HepG2 (cell line): ENCODE data around the gene ZDHHC24. TPM values are rescaled to one million over a fixed set of nuclear protein-coding genes. Genes with fewer than 3 reads are reported as not detected.
A peak's percentile ranks its signal among the peaks of the same experiment; 100 is the strongest.

Experiments used
- ARNTL ChIP-seq: sonication (generic); formaldehyde crosslinking; IDR thresholded peaks from 2 replicates; pipeline ENCODE4 v1.4.0; 2020; ENCODE audit warnings: mild to moderate bottlenecking, missing genetic modification reagents
- BRD4 ChIP-seq: sonication (generic); formaldehyde crosslinking; IDR thresholded peaks from 2 replicates; pipeline ENCODE4 v1.4.0; 2020; ENCODE audit warnings: missing genetic modification reagents
- CENPT ChIP-seq: sonication (generic); formaldehyde crosslinking; IDR thresholded peaks from 2 replicates; pipeline ENCODE4 v1.8.0; 2022; ENCODE audit warnings: low read depth, mild to moderate bottlenecking, moderate library complexity, missing genetic modification reagents
- ELF4 ChIP-seq: sonication (generic); formaldehyde crosslinking; IDR thresholded peaks from 2 replicates; pipeline ENCODE4 v1.5.0; 2020; ENCODE audit warnings: missing genetic modification reagents, mild to moderate bottlenecking, moderate library complexity, borderline replicate concordance
- FOXA3 ChIP-seq: IDR thresholded peaks from 2 replicates; pipeline ENCODE4 v1.6.1; 2016; ENCODE audit warnings: missing genetic modification reagents, missing compliant biosample characterization
- PPARG ChIP-seq: conservative IDR thresholded peaks from 2 replicates; pipeline ENCODE4 v1.6.1; 2016; ENCODE audit warnings: missing biosample characterization, missing genetic modification reagents
- RELA ChIP-seq: sonication (generic); formaldehyde crosslinking; IDR thresholded peaks from 2 replicates; pipeline ENCODE4 v1.4.0; 2020; ENCODE audit warnings: missing genetic modification reagents
- SP5 ChIP-seq: IDR thresholded peaks from 2 replicates; pipeline ENCODE4 v1.6.1; 2016; ENCODE audit warnings: low read depth, borderline replicate concordance
- SUZ12 ChIP-seq: fragments of 150-350 bp; IDR thresholded peaks from 2 replicates; pipeline ENCODE4 v1.6.1; 2014; ENCODE audit warnings: low read depth, low read length
- TBX3 ChIP-seq: fragments of 450-650 bp; IDR thresholded peaks from 2 replicates; pipeline ENCODE4 v1.6.1; 2017; ENCODE audit warnings: antibody characterized with exemption, mild to moderate bottlenecking, inconsistent platforms, borderline replicate concordance
- ZFX ChIP-seq: sonication (generic); formaldehyde crosslinking; IDR thresholded peaks from 2 replicates; pipeline ENCODE4 v1.4.0; 2020; ENCODE audit warnings: mild to moderate bottlenecking, low read depth, missing genetic modification reagents, moderate library complexity
- ZNF136 ChIP-seq: sonication (generic); formaldehyde crosslinking; IDR thresholded peaks from 2 replicates; pipeline ENCODE4 v1.8.1; 2022; ENCODE audit warnings: low read depth, mild to moderate bottlenecking, moderate library complexity, missing genetic modification reagents
- ZNF207 ChIP-seq: fragments of 450-650 bp; IDR thresholded peaks from 2 replicates; pipeline ENCODE4 v1.6.1; 2016; ENCODE audit warnings: antibody characterized with exemption, borderline replicate concordance
- ZNF282 ChIP-seq: fragments of 450-650 bp; IDR thresholded peaks from 2 replicates; pipeline ENCODE4 v1.6.1; 2018; ENCODE audit not compliant: partially characterized antibody
- ZNF460 ChIP-seq: sonication (generic); formaldehyde crosslinking; IDR thresholded peaks from 2 replicates; pipeline ENCODE4 v1.5.1; 2020; ENCODE audit warnings: missing genetic modification reagents, mild to moderate bottlenecking, borderline replicate concordance
- ZNF530 ChIP-seq: sonication (generic); formaldehyde crosslinking; IDR thresholded peaks from 2 replicates; pipeline ENCODE4 v1.5.0; 2020; ENCODE audit warnings: low read depth, mild to moderate bottlenecking, missing genetic modification reagents
- ZNF616 ChIP-seq: sonication (generic); formaldehyde crosslinking; IDR thresholded peaks from 2 replicates; pipeline ENCODE4 v1.5.0; 2020; ENCODE audit warnings: low read depth, mild to moderate bottlenecking, missing genetic modification reagents
- ZSCAN30 ChIP-seq: sonication (generic); formaldehyde crosslinking; IDR thresholded peaks from 2 replicates; pipeline ENCODE4 v1.5.0; 2020; ENCODE audit warnings: mild to moderate bottlenecking, missing genetic modification reagents
- ZSCAN9 ChIP-seq: IDR thresholded peaks from 2 replicates; pipeline ENCODE4 v1.6.1; 2016; ENCODE audit warnings: borderline replicate concordance
- polyA plus RNA-seq, 8 experiments: library from polyadenylated mRNA; depleted of rRNA in 3 of 8; stranded (reverse) in 7 of 8; unstranded in 1 of 8; fragments of >200 nt; fragmentation: Illumina TruSeq in 4 of 8; extraction: Trizol in 4 of 8; gene quantifications; 2 replicates each; pipeline versions ENCODE4 v1.2.1 to v1.2.3, GENCODE V29; 2011 to 2016; ENCODE audit warnings: low read depth in 4 of 8, missing spikeins in 1 of 8, mixed read lengths in 1 of 8; ENCODE audit not compliant: insufficient read depth in 1 of 8
- total RNA-seq, 5 experiments: library from RNA; depleted of rRNA; stranded (reverse); fragments of >200 nt; fragmentation: Illumina TruSeq; extraction: Trizol; gene quantifications; 2 replicates each; pipeline ENCODE4 v1.2.3, GENCODE V29; 2016; ENCODE audit warnings: low read depth in 1 of 5
- TF ChIP-seq, protein P1 (sequence below): sonication (generic); formaldehyde crosslinking; IDR thresholded peaks from 2 replicates; pipeline ENCODE4 v1.4.0; 2020; ENCODE audit warnings: missing genetic modification reagents
- TF ChIP-seq, protein P2 (sequence below): sonication (generic); formaldehyde crosslinking; IDR thresholded peaks from 2 replicates; pipeline ENCODE4 v1.5.0; 2020; ENCODE audit warnings: mild to moderate bottlenecking, missing genetic modification reagents
- TF ChIP-seq, protein P3 (sequence below): sonication (generic); formaldehyde crosslinking; IDR thresholded peaks from 2 replicates; pipeline ENCODE4 v1.5.0; 2020; ENCODE audit warnings: missing genetic modification reagents
- TF ChIP-seq, protein P4 (sequence below): sonication (generic); formaldehyde crosslinking; IDR thresholded peaks from 2 replicates; pipeline ENCODE4 v1.4.0; 2020; ENCODE audit warnings: missing genetic modification reagents

The ZDHHC24 gene
- total and polyA plus RNA-seq, 2 of the 13 experiments (the other 11 are each of a cell fraction or from before 2014, with no cell fraction given): 4.3 TPM

DNA sequence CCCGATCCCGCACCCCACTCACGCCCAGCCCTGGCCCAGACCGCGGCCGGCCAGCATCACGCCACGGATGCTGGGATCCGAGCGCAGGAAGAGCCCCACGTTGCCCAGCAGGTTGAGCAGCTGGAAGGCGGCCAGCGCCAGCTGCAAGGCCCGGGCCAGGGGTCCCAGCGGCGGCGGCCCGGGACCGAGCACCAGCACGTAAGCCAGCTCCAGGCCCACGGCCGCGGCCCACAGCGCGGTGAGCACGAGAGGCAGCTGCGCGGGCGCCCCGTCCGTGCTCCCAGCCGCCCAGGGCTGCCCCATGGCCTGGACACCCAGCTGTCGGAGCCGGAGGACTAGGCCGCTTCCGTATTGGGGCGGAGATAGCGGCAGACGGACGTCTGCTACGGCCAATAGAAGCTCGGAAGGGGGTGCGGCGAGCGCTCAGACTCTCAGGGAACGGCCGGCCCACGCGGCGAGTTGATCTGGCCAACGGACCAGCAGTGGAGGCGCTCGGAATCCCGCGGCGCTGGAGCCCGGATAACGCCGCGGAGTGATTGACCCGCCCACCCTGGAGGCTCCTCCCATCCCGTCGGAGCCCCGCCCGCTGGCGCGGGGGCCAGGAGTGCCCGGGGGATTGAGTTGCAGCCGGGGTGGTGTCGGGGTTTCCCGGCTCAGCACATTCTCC is at the start of gene ZDHHC24 (continued):
- TF ChIP-seq, protein P1, sequence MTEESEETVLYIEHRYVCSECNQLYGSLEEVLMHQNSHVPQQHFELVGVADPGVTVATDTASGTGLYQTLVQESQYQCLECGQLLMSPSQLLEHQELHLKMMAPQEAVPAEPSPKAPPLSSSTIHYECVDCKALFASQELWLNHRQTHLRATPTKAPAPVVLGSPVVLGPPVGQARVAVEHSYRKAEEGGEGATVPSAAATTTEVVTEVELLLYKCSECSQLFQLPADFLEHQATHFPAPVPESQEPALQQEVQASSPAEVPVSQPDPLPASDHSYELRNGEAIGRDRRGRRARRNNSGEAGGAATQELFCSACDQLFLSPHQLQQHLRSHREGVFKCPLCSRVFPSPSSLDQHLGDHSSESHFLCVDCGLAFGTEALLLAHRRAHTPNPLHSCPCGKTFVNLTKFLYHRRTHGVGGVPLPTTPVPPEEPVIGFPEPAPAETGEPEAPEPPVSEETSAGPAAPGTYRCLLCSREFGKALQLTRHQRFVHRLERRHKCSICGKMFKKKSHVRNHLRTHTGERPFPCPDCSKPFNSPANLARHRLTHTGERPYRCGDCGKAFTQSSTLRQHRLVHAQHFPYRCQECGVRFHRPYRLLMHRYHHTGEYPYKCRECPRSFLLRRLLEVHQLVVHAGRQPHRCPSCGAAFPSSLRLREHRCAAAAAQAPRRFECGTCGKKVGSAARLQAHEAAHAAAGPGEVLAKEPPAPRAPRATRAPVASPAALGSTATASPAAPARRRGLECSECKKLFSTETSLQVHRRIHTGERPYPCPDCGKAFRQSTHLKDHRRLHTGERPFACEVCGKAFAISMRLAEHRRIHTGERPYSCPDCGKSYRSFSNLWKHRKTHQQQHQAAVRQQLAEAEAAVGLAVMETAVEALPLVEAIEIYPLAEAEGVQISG (CRISPR knock-in tag): peak; percentile 66
- TF ChIP-seq ZNF530 (no peak), FOXA3 (CRISPR knock-in tag) (no peak), PPARG (CRISPR knock-in tag) (0 out of 2 replicates have a peak, but pooled peaks have one; percentile 10), ZSCAN30 (CRISPR knock-in tag) (no peak), ARNTL (peak; percentile 72), SUZ12 (no peak), TBX3 (no peak), ZNF616 (CRISPR knock-in tag) (no peak), ZFX (CRISPR knock-in tag) (peak; percentile 99), ZNF136 (no peak), CENPT (CRISPR knock-in tag) (no peak), RELA (CRISPR knock-in tag) (no peak), ELF4 (peak; percentile 67; the same call in 1 of the 2 replicates), ZNF207 (no peak), ZNF460 (CRISPR knock-in tag) (no peak), SP5 (CRISPR knock-in tag) (peak; percentile 24; the same call in 1 of the 2 replicates), BRD4 (CRISPR knock-in tag) (peak; percentile 58; the same call in 1 of the 2 replicates), ZNF282 (no peak), ZSCAN9 (CRISPR knock-in tag) (no peak)
- TF ChIP-seq, protein P2, sequence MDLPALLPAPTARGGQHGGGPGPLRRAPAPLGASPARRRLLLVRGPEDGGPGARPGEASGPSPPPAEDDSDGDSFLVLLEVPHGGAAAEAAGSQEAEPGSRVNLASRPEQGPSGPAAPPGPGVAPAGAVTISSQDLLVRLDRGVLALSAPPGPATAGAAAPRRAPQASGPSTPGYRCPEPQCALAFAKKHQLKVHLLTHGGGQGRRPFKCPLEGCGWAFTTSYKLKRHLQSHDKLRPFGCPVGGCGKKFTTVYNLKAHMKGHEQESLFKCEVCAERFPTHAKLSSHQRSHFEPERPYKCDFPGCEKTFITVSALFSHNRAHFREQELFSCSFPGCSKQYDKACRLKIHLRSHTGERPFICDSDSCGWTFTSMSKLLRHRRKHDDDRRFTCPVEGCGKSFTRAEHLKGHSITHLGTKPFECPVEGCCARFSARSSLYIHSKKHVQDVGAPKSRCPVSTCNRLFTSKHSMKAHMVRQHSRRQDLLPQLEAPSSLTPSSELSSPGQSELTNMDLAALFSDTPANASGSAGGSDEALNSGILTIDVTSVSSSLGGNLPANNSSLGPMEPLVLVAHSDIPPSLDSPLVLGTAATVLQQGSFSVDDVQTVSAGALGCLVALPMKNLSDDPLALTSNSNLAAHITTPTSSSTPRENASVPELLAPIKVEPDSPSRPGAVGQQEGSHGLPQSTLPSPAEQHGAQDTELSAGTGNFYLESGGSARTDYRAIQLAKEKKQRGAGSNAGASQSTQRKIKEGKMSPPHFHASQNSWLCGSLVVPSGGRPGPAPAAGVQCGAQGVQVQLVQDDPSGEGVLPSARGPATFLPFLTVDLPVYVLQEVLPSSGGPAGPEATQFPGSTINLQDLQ: 0 out of 2 replicates have a peak, but pooled peaks have one; percentile 76
- TF ChIP-seq, protein P3, sequence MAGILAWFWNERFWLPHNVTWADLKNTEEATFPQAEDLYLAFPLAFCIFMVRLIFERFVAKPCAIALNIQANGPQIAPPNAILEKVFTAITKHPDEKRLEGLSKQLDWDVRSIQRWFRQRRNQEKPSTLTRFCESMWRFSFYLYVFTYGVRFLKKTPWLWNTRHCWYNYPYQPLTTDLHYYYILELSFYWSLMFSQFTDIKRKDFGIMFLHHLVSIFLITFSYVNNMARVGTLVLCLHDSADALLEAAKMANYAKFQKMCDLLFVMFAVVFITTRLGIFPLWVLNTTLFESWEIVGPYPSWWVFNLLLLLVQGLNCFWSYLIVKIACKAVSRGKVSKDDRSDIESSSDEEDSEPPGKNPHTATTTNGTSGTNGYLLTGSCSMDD (CRISPR knock-in tag): no peak; the same call in 1 of the 2 replicates
- TF ChIP-seq, protein P4, sequence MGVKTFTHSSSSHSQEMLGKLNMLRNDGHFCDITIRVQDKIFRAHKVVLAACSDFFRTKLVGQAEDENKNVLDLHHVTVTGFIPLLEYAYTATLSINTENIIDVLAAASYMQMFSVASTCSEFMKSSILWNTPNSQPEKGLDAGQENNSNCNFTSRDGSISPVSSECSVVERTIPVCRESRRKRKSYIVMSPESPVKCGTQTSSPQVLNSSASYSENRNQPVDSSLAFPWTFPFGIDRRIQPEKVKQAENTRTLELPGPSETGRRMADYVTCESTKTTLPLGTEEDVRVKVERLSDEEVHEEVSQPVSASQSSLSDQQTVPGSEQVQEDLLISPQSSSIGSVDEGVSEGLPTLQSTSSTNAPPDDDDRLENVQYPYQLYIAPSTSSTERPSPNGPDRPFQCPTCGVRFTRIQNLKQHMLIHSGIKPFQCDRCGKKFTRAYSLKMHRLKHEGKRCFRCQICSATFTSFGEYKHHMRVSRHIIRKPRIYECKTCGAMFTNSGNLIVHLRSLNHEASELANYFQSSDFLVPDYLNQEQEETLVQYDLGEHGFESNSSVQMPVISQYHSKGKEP (CRISPR knock-in tag): no peak
